OCI-LY7 (cell line): Measurements from ENCODE around the gene SLMAP.

Experiments used
- EZH2phosphoT487 ChIP-seq: fragments of 200-600 bp; sonication (generic); IDR thresholded peaks from 2 replicates; pipeline ENCODE4 v1.6.1; 2018; ENCODE audit warnings: low read depth, borderline replicate concordance, mild to moderate bottlenecking, mixed run types, antibody characterized with exemption, low read length, moderate library complexity, mixed read lengths
- TF ChIP-seq, protein P1 (sequence below): fragments of 200-600 bp; sonication (generic); conservative IDR thresholded peaks from 2 replicates; pipeline ENCODE4 v1.5.1; 2014; ENCODE audit warnings: mild to moderate bottlenecking, antibody characterized with exemption, low read length, moderate library complexity, mixed read lengths

DNA sequence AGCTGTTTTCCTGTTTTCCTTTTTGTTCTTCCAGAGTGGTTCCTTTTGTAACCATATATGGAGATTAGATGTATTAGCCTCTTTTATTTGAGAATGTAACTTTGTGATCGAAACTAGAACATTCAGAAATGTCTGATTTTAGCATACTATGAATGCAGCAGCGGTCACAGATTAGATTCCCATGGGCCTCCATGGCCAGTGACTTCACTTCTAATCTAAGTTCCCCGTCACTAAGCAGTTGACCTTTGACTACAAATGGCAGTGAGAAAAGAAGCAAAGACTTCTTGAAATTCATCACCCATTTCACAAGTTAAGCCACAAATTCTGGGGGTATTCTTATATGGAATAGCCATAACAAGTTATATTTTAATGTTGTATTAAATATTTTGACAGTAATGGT, 137.6 kb downstream of the SLMAP start:
- TF ChIP-seq, protein P1, sequence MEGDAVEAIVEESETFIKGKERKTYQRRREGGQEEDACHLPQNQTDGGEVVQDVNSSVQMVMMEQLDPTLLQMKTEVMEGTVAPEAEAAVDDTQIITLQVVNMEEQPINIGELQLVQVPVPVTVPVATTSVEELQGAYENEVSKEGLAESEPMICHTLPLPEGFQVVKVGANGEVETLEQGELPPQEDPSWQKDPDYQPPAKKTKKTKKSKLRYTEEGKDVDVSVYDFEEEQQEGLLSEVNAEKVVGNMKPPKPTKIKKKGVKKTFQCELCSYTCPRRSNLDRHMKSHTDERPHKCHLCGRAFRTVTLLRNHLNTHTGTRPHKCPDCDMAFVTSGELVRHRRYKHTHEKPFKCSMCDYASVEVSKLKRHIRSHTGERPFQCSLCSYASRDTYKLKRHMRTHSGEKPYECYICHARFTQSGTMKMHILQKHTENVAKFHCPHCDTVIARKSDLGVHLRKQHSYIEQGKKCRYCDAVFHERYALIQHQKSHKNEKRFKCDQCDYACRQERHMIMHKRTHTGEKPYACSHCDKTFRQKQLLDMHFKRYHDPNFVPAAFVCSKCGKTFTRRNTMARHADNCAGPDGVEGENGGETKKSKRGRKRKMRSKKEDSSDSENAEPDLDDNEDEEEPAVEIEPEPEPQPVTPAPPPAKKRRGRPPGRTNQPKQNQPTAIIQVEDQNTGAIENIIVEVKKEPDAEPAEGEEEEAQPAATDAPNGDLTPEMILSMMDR = no peak
- no peak for TF ChIP-seq EZH2phosphoT487
